ENCODE data around the gene SEMA4B.

GRCh38 chr15:90203473-90203872 lies 2.3 kb downstream of the SEMA4B start:
- TF ChIP-seq CTCF (IDR thresholded peaks at IDR 0.05) = no peak
- TF ChIP-seq POLR2A (IDR thresholded peaks at IDR 0.05) = no peak

Measured in Peyer's patch (tissue), 4 donors.